ENCODE measurements around the gene ST6GALNAC1.

DNA sequence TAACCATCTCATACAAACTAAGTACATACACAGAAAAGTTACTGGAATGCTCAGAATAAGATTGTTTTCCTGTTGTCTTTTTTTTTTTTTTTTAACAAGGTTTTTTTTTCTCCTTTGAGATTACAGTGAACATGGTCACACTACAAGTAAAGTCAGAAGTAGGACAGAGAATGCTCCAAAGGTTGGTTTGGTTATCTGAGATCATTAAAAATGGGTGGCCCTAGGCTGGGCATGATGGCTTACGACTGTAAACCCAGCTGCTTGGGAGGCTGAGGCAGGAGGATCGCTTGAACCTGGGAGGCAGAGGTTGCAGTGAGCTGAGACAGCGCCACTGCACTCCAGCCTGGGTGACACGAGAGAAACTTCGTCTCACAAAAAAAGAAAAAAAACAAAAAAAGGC lies 6.9 kb upstream of the ST6GALNAC1 start:
- no peak for TF ChIP-seq POLR2AphosphoS5 (IDR thresholded peaks at IDR 0.05; ENCODE audit: low read depth, low read length)
- TF ChIP-seq EP300 (IDR thresholded peaks at IDR 0.05; ENCODE audit: borderline replicate concordance in 1 of 2, low read depth in 2 of 2, low read length in 2 of 2) = no peak
- no peak for TF ChIP-seq POLR2A (IDR thresholded peaks at IDR 0.05; ENCODE audit: control extremely low read depth in 1 of 2, low read depth in 2 of 2, low read length in 2 of 2)
- no peak for TF ChIP-seq NRF1 (IDR thresholded peaks at IDR 0.05; ENCODE audit: low read depth, low read length)
- no peak for TF ChIP-seq SIN3A (conservative IDR thresholded peaks at IDR 0.05 in 1 of 2, IDR thresholded peaks at IDR 0.05 in 1 of 2; ENCODE audit: low read depth in 1 of 2, low read length in 2 of 2)
- TF ChIP-seq ZNF274 (IDR thresholded peaks at IDR 0.05; ENCODE audit: borderline replicate concordance, extremely low read depth, low read length) = no peak
- TF ChIP-seq, protein P1, sequence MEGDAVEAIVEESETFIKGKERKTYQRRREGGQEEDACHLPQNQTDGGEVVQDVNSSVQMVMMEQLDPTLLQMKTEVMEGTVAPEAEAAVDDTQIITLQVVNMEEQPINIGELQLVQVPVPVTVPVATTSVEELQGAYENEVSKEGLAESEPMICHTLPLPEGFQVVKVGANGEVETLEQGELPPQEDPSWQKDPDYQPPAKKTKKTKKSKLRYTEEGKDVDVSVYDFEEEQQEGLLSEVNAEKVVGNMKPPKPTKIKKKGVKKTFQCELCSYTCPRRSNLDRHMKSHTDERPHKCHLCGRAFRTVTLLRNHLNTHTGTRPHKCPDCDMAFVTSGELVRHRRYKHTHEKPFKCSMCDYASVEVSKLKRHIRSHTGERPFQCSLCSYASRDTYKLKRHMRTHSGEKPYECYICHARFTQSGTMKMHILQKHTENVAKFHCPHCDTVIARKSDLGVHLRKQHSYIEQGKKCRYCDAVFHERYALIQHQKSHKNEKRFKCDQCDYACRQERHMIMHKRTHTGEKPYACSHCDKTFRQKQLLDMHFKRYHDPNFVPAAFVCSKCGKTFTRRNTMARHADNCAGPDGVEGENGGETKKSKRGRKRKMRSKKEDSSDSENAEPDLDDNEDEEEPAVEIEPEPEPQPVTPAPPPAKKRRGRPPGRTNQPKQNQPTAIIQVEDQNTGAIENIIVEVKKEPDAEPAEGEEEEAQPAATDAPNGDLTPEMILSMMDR (IDR thresholded peaks at IDR 0.05; ENCODE audit: control extremely low read depth in 1 of 3, insufficient read depth in 1 of 3, low read depth in 1 of 3, low read length in 3 of 3) = no peak
- TF ChIP-seq SAP30 (IDR thresholded peaks at IDR 0.05; ENCODE audit: insufficient read depth, insufficient replicate concordance, low read length) = no peak
- no peak for TF ChIP-seq KDM5A (IDR thresholded peaks at IDR 0.05; ENCODE audit: low read length)
- no peak for TF ChIP-seq TAF1 (IDR thresholded peaks at IDR 0.05; ENCODE audit: low read depth, low read length)
- no peak for TF ChIP-seq CHD1 (IDR thresholded peaks at IDR 0.05; ENCODE audit: low read depth, low read length)
- no peak for TF ChIP-seq EGR1 (IDR thresholded peaks at IDR 0.05; ENCODE audit: borderline replicate concordance, low read depth, low read length)
- no peak for TF ChIP-seq HDAC2 (IDR thresholded peaks at IDR 0.05; ENCODE audit: borderline replicate concordance in 1 of 2, low read depth in 2 of 2, low read length in 2 of 2)
- TF ChIP-seq SRF (IDR thresholded peaks at IDR 0.05; ENCODE audit: low read depth, low read length) = no peak
